Right renal cortex interstitium (tissue), 3 donors: ENCODE measurements around the gene OXLD1. TPM values are rescaled to one million over a fixed set of nuclear protein-coding genes. Genes with fewer than 3 reads are reported as not detected.
"Not testable (repeated sequence)": the region's sequence is repeated elsewhere in the genome, so short reads cannot be mapped to it uniquely, and the experiment has no call there.

ENCODE experiments used
- DNase-seq, 3 donors: peaks; one replicate each; pipeline ENCODE4 v3.0.0-alpha.2; 2013; ENCODE audit warnings: low read depth in 3 of 3, low spot score in 2 of 3
- polyA plus RNA-seq, 3 donors: library from polyadenylated mRNA; unstranded; fragments of 120-200 nt; gene quantifications; one replicate each; pipeline ENCODE4 v1.2.1, GENCODE V29; 2013; ENCODE audit not compliant: insufficient read length in 3 of 3

OXLD1 gene
- polyA plus RNA-seq, 3 donors = 13.3 to 16.2 (median 14.9) TPM

- no peak for DNase-seq
Measured at GRCh38 chr17:81621494-81622130, 44.8 kb downstream of the OXLD1 start.

GRCh38 chr17:81618307-81618706, 48.1 kb downstream of the OXLD1 start:
- not testable (repeated sequence) for DNase-seq

- DNase-seq = no peak
Measured at GRCh38 chr17:81616877-81617276, 49.5 kb downstream of the OXLD1 start.

GRCh38 chr17:81615401-81615930, 50.9 kb downstream of the OXLD1 start:
- DNase-seq = no peak

Other genes with a start within 250 kb of the OXLD1 start
- gene ACTG1, start 153.8 kb downstream of the OXLD1 start, polyA plus RNA-seq = 1,000 to 10,000 TPM; 2,985 to 3,420 (median 3,066) TPM
- 1 to 10 TPM in 2 of 3 donors, under 1 TPM in 1; 1.00 to 1.2 (median 1.1) TPM for gene FSCN2, start 138.2 kb downstream of the OXLD1 start, polyA plus RNA-seq
- 10 to 100 TPM; 17.0 to 18.1 (median 17.4) TPM for gene FAAP100, start 114.3 kb downstream of the OXLD1 start, polyA plus RNA-seq
- 10 to 100 TPM; 51.7 to 55.7 (median 52.5) TPM for gene NPLOC4, start 29.5 kb downstream of the OXLD1 start, polyA plus RNA-seq
- 1 to 10 TPM; 2.3 to 4.5 (median 2.3) TPM for gene TSPAN10, start 29.4 kb downstream of the OXLD1 start, polyA plus RNA-seq
- gene PDE6G, start 10.1 kb downstream of the OXLD1 start, polyA plus RNA-seq = 10 to 100 TPM; 11.6 to 14.9 (median 12.7) TPM
- gene CCDC137, start 132 bp upstream of the OXLD1 start, polyA plus RNA-seq = 10 to 100 TPM; 11.4 to 12.3 (median 11.4) TPM
- gene ARL16, start 17.2 kb upstream of the OXLD1 start, polyA plus RNA-seq = 10 to 100 TPM; 38.8 to 50.9 (median 44.0) TPM
- 10 to 100 TPM; 83.0 to 88.6 (median 86.7) TPM for gene HGS, start 17.4 kb upstream of the OXLD1 start, polyA plus RNA-seq
- gene MRPL12, start 36.8 kb upstream of the OXLD1 start, polyA plus RNA-seq = 10 to 100 TPM; 38.3 to 44.0 (median 43.9) TPM
- gene SLC25A10, start 45.7 kb upstream of the OXLD1 start, polyA plus RNA-seq = 10 to 100 TPM; 10.7 to 13.9 (median 11.3) TPM
- gene GCGR, start 137.5 kb upstream of the OXLD1 start, polyA plus RNA-seq = 1 to 10 TPM; 5.7 to 8.3 (median 7.6) TPM
- 10 to 100 TPM; 60.4 to 76.8 (median 65.9) TPM for gene MCRIP1, start 166.7 kb upstream of the OXLD1 start, polyA plus RNA-seq
- under 1 TPM in 2 of 3 donors, not detected in 1; 0.17 to 0.26 TPM for gene PPP1R27, start 168.4 kb upstream of the OXLD1 start, polyA plus RNA-seq
- 100 to 1,000 TPM; 445 to 458 (median 450) TPM for gene P4HB, start 193.9 kb upstream of the OXLD1 start, polyA plus RNA-seq
- gene ARHGDIA, start 204.7 kb upstream of the OXLD1 start, polyA plus RNA-seq = 100 to 1,000 TPM; 132 to 153 (median 145) TPM
- gene ALYREF, start 225.0 kb upstream of the OXLD1 start, polyA plus RNA-seq = 10 to 100 TPM; 67.4 to 69.3 (median 68.9) TPM
- 10 to 100 TPM; 58.0 to 86.9 (median 77.8) TPM for gene ANAPC11, start 225.1 kb upstream of the OXLD1 start, polyA plus RNA-seq
- gene NPB, start 235.6 kb upstream of the OXLD1 start, polyA plus RNA-seq = 1 to 10 TPM in 2 of 3 donors, under 1 TPM in 1; 0.96 to 1.4 (median 1.1) TPM
- gene PCYT2, start 244.8 kb upstream of the OXLD1 start, polyA plus RNA-seq = 10 to 100 TPM; 45.8 to 49.9 (median 47.7) TPM